Measurements from ENCODE around the gene ANO10.

DNA sequence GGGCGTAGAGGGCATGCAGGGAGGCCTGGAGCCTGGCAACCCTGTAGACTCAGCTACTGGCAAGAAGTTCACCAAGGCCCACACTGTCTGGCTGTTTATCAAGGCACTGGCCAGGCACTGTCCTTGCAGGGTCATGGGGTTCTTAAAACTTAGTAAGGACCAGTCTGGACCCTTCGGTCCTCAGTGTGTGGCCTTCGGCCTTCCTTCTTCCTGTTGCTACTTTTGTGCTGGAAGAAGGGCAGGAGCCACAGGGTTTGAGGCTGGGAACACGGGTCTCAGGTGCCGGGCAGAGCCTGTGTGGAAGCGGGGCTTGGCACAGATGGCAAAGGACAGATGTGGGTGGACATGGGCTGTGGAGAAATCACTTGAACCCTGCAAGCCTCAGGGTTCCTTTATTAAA is 258.9 kb downstream of the ANO10 start:
- TF ChIP-seq, protein P1, sequence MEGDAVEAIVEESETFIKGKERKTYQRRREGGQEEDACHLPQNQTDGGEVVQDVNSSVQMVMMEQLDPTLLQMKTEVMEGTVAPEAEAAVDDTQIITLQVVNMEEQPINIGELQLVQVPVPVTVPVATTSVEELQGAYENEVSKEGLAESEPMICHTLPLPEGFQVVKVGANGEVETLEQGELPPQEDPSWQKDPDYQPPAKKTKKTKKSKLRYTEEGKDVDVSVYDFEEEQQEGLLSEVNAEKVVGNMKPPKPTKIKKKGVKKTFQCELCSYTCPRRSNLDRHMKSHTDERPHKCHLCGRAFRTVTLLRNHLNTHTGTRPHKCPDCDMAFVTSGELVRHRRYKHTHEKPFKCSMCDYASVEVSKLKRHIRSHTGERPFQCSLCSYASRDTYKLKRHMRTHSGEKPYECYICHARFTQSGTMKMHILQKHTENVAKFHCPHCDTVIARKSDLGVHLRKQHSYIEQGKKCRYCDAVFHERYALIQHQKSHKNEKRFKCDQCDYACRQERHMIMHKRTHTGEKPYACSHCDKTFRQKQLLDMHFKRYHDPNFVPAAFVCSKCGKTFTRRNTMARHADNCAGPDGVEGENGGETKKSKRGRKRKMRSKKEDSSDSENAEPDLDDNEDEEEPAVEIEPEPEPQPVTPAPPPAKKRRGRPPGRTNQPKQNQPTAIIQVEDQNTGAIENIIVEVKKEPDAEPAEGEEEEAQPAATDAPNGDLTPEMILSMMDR (conservative IDR thresholded peaks at IDR 0.05 in 1 of 2, IDR thresholded peaks at IDR 0.05 in 1 of 2; ENCODE audit: extremely low read depth in 1 of 2, insufficient read depth in 1 of 2, low read depth in 1 of 2, low read length in 2 of 2): no peak
- TF ChIP-seq EZH2 (IDR thresholded peaks at IDR 0.05; ENCODE audit: borderline replicate concordance, low read length): no peak
